ENCODE results near the gene ACAA2. TPM values are rescaled to one million over a fixed set of nuclear protein-coding genes. Genes with fewer than 3 reads are reported as not detected.

ACAA2 gene
- total and polyA plus RNA-seq, 8 donors = 23.3 to 122 (median 36.0) TPM

- intact Hi-C loops (cut with DNase I; ENCODE audit: low total_unique reads) = no loop called here
- no peak for TF ChIP-seq POLR2AphosphoS5 (IDR thresholded peaks at IDR 0.05)
- TF ChIP-seq POLR2A (IDR thresholded peaks at IDR 0.05) = no peak
- TF ChIP-seq EP300 (IDR thresholded peaks at IDR 0.05) = no peak
- TF ChIP-seq CTCF (IDR thresholded peaks at IDR 0.05) = no peak
- H3K4me1 ChIP-seq = no peaks in the 10 kb centered on the region
- H3K9me3 ChIP-seq = no peaks in the 10 kb centered on the region
- H3K4me3 ChIP-seq = no peak overlapping the region
- WGBS, 5 donors = 71 to 81% (median 79%) methylated on average over 4 of the region's 4 CpGs
- H3K27me3 ChIP-seq = no peaks in the 10 kb centered on the region
- no peak overlapping the region for H3K27ac ChIP-seq
- no peak for DNase-seq
- no peaks in the 10 kb centered on the region for H3K36me3 ChIP-seq
Measured at GRCh38 chr18:49739275-49739674, 74.1 kb downstream of the ACAA2 start.

- H3K4me3 ChIP-seq = no peak overlapping the region
- H3K4me1 ChIP-seq = no peaks in the 10 kb centered on the region
- TF ChIP-seq POLR2AphosphoS5 (IDR thresholded peaks at IDR 0.05) (no peak), CTCF (IDR thresholded peaks at IDR 0.05) (no peak)
- WGBS, 5 donors = 95 to 98% (median 97%) methylated on average over 4 of the region's 4 CpGs
- H3K27ac ChIP-seq = no peak overlapping the region
- H3K36me3 ChIP-seq = no peaks in the 10 kb centered on the region
- no peaks in the 10 kb centered on the region for H3K27me3 ChIP-seq
- intact Hi-C loops (cut with DNase I; ENCODE audit: low total_unique reads) = no loop called here
- H3K9me3 ChIP-seq = no peaks in the 10 kb centered on the region
- DNase-seq = no peak
Measured at GRCh38 chr18:49738721-49739120, 74.6 kb downstream of the ACAA2 start.

GRCh38 chr18:49734836-49735235, 78.5 kb downstream of the ACAA2 start:
- no peaks in the 10 kb centered on the region for H3K36me3 ChIP-seq
- no peaks in the 10 kb centered on the region for H3K9me3 ChIP-seq
- no peak overlapping the region for H3K27ac ChIP-seq
- H3K27me3 ChIP-seq = no peaks in the 10 kb centered on the region
- TF ChIP-seq POLR2AphosphoS5 (IDR thresholded peaks at IDR 0.05) = no peak
- DNase-seq = no peak
- no peak overlapping the region for H3K4me3 ChIP-seq
- intact Hi-C loops (cut with DNase I; ENCODE audit: low total_unique reads) = no loop called here
- 67 to 84% (median 71%) methylated on average over 4 of the region's 4 CpGs for WGBS, 5 donors
- peaks cover 0 to 23% (median 7%) of the 10 kb centered on the region in 4 donors for H3K4me1 ChIP-seq

- Histone ChIP-seq H3K4me1 (peaks cover 0 to 25% (median 7%) of the 10 kb centered on the region in 4 donors), H3K9me3 (no peaks in the 10 kb centered on the region), H3K4me3 (no peak overlapping the region), H3K36me3 (no peaks in the 10 kb centered on the region), H3K27ac (no peak overlapping the region), H3K27me3 (no peaks in the 10 kb centered on the region)
- TF ChIP-seq POLR2A (IDR thresholded peaks at IDR 0.05) = no peak
- TF ChIP-seq CTCF (IDR thresholded peaks at IDR 0.05) = no peak
- no peak for TF ChIP-seq POLR2AphosphoS5 (IDR thresholded peaks at IDR 0.05)
- TF ChIP-seq EP300 (IDR thresholded peaks at IDR 0.05) = no peak
- WGBS, 5 donors = 68 to 75% (median 71%) methylated on average over 7 to 8 of the region's 8 CpGs
- intact Hi-C loops (cut with DNase I; ENCODE audit: low total_unique reads) = no loop called here
- DNase-seq = no peak
Measured at GRCh38 chr18:49733896-49734585, 79.3 kb downstream of the ACAA2 start.

GRCh38 chr18:49733321-49733720, 80.0 kb downstream of the ACAA2 start:
- no peaks in the 10 kb centered on the region for H3K9me3 ChIP-seq
- no peak overlapping the region for H3K4me3 ChIP-seq
- peaks cover 0 to 30% (median 7%) of the 10 kb centered on the region in 4 donors for H3K4me1 ChIP-seq
- H3K36me3 ChIP-seq = no peaks in the 10 kb centered on the region
- no peaks in the 10 kb centered on the region for H3K27me3 ChIP-seq
- 85 to 100% (median 94%) methylated on average over 1 of the region's 1 CpG for WGBS, 5 donors
- intact Hi-C loops (cut with DNase I; ENCODE audit: low total_unique reads) = no loop called here
- DNase-seq = no peak
- no peak overlapping the region for H3K27ac ChIP-seq
- TF ChIP-seq CTCF (IDR thresholded peaks at IDR 0.05) (no peak), POLR2AphosphoS5 (IDR thresholded peaks at IDR 0.05) (no peak), EP300 (IDR thresholded peaks at IDR 0.05) (no peak), POLR2A (IDR thresholded peaks at IDR 0.05) (no peak)
